T-helper 1 cell (primary cell): ENCODE data around the gene SSH2.
"Not testable (repeated sequence)": the region's sequence is repeated elsewhere in the genome, so short reads cannot be mapped to it uniquely, and the experiment has no call there.

ENCODE experiments used
- DNase-seq, 5 donors: peaks; one replicate each; pipeline ENCODE4 v3.0.0-alpha.2; 2012 to 2020

The SSH2 gene

DNA sequence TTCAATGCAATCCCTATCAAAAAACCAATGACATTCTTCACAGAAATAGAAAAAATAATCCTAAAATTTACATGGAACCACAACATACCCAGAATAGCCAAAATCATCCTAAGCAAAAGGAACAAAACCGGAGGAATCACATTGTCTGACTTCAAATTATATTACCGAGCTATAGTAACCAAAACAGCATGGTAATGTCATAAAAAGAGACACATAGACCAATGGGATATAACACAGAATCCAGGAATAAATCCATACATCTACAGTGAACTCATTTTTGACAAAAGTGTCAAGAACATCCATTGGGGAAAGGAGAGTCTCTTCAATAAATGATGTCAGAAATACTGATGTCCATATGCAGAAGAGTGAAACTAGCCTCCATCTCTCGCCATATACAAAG, 201.5 kb downstream of the SSH2 start:
- no peak for DNase-seq

DNA sequence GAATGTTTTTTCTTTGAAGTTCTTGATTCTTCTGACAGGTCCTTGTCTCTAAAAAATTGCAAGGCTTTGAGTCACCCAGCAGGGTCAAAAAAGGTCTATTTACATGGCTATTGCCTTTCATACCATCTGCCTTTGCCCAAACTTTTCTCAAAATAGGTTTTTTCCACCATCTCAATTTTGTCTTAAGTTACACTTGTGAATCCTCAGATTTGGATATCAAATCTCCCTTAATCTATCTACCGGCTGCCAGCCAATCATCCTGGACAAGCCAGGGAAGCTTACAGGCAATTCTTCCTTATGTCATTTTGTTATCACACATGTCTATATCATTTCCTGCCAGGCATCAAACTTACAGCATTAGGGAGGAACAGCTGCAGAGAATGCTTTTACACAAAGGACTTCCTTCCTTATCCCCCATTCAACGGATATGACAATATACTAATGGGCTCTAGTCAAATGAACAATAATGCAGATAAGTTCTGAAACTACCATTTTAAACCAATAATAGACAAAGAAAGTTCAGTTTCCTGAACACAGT, 203.2 kb downstream of the SSH2 start:
- peak in 1 of 5 donors; percentile 43 for DNase-seq

DNA sequence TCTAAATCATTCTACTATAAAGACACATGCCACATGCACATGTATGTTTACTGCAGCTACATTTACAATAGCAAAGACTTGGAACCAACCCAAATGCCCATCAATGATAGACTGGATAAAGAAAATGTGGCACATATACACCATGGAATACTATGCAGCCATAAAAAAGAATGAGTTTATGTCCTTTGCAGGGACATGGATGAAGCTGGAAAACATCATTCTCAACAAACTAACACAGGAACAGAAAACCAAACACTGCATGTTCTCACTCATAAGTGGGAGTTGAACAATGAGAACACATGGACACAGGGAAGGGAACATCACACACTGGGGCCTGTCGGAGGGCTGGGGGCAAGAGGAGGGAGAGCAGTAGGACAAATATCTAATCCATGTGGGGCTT, 204.6 kb downstream of the SSH2 start:
- DNase-seq, result not testable (repeated sequence)

DNA sequence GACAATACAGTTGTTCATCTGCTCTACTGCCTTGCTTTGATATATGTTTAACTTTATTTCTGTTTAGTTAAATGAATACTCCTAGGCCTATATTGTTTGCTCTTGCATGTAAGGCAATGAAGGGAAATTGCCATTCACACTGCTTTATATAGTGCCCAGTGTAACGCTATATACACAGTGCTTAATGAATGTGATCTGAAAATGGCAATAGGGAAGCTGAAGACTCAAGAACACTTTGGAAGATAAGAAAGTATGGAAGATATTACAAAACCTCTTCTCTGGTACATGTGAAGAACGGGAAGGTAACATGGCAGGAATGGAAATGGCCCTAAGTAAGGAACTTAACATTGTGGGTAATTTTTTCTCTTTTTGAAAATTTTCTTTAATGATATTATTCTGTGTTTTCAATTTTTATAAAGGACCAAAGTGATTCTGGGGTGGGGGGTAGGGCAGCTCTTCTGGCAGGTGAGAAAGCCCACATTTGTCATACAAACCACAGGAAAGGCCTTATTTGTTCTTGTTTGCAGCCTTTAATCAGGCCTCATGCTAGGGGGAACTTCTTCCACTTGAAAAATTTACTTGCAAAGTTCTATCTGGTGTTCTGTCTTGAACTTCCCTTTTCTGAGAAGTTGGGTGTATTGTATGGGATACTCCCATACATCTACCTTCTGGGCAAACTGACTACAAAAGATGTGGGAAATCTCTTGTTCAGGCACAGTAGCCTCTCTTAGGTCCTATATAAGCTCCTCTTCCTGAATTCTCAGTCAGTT, 206.6 kb downstream of the SSH2 start:
- no peak for DNase-seq

DNA sequence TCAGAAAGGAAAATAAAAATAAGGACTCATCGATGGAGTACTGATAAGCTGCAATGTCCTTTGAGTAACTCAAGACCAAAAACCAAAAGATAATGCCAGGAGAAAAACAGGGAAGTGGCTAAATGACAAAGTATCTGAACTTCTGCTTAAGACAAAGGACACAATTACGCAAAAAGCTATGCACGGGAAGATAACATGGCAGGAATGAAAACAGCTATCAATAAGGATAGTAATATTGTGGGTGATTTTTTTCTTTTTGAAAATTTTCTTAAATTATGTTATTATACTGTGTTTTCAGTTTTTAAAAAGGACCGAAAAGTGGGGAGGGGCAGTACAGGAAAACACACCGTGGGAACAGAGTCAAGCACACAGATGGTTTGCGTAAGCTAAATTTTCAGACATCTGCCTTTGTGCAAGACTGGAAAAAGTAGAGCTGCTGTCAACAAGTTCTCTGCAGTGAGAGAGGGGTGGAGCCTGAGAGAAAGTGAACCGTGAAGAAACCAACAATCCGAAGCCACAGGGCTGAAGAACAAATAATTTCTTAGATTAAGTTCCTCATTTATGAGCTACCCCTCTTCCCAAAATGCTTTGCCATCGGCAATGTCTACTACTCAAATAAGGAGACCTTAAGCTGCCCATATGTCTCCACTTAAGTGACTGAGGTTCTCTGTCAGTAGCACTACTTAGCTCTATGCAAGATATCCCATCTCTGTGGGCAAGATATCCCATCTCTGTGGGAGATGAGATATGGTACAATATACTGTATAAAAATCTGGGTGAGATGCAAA, 207.4 kb downstream of the SSH2 start:
- peak in 3 of 5 donors; percentile 30 to 39 (median 35) for DNase-seq

DNA sequence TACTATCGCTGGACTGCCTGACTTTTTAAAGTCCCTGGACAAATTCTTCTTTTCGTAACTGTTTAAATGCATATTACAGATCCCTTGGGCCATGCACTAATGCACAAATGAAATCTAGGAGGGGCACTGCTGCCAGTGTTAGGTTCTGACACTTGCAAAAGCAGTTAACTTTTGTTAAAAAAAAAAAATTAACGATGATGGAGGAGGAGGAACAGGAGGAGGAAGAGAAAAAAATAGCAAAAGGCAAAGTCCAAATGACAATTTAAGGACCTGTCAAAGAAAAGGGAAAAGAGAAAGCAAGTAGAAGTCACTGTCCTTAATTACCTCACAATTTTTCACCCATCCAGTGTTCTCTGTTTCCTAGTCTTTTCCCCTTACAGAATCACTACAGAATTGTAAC, 209.5 kb downstream of the SSH2 start:
- DNase-seq, result no peak

DNA sequence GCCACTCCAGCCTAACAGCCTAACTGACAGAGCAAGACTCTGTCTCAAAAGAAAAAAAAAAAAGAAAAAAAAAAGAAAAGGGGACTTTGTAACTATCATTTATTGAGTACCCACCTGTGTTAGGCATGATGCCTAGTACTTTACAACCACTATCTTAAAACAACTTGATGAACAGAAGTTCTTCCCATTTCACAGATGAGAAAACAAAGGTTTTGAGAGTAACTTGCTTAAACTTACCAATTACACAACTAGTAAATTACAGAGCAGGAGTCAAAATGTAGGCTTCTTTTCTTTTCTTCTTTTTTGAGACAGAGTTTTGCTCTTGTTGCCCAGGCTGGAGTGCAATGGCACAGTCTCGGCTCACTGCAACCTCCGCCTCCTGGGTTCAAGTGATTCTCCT, 210.6 kb downstream of the SSH2 start:
- DNase-seq, result no peak

DNA sequence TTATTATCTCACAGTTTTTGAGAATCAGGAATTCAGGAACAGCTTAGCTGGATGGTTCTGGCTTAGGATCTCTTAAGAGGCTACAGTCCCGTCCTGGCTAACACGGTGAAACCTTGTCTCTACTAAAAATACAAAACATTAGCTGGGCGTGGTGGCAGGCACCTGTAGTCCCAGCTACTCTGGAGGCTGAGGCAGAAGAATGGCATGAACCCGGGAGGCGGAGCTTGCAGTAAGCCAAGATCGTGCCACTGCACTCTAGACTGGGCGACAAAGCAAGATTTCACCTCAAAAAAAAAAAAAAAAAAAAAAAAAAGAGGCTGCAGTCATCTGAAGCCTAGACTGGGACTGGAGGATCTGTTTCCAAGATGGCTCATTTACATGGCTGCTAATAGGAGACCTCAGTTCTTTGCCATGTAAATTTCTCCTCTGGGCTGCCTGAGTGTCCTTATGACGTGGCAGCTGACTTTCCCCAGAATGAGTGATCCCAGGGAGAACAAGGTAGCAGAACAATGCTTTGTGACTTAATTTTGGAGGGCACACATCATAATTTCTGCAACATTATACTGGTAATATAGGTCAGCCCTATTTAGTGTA, 211.5 kb downstream of the SSH2 start:
- DNase-seq, result no peak

DNA sequence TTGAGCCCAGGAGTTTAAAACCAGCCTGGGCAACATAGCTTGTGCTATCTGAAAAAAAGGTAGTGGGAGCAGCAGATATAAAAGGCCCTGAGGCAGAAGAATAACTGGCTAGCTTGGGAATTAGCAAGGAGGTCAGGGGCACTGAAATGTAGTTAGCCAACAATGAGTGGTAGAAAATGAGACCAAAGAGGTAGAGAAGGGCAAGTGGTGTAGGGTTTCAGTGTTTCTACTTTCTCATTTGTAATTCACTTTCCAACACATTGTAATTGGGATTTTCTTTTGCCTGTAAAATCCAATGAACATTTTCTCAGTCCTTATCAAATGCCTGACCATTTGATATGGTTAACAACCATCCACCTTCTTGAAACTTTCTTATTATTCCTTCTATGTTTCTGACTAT, 212.2 kb downstream of the SSH2 start:
- DNase-seq, result no peak

DNA sequence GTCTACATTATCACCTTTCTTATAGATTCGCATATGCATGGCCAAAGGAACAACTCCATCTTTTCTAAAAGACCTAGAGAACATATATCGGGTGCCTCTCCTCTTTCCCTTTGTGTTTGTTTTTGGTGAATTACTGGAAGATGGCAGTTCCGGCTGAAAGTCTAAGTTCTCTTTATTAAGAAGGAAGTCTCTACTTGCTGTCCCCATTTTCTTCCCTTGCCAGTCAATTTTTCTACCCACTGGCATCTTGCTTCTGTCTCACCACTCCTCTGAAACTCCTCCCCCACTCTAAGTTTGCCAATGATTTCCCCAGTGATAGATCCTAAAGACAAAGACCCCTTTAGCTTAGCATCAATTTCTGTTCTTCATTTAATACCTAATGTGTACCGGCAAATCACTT, 213.5 kb downstream of the SSH2 start:
- no peak for DNase-seq

DNA sequence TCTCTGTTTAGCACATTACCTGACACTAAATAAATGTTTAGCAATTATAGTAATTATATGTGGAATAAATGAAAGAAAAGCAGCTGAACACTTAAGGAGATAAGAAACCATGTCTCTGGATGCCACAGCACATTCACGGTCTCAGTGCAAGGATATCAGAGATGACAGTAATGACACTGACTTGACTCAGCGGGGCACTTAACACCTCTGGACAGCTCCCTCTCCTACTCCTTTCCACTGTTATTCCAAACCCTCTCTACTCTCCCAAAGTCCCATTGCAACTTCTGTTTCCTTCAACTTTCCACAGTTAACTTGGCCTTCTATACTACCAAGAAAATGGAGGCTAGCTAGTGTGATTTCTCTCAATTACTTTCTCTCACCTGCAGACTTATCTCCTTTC, 214.3 kb downstream of the SSH2 start:
- DNase-seq, result no peak

DNA sequence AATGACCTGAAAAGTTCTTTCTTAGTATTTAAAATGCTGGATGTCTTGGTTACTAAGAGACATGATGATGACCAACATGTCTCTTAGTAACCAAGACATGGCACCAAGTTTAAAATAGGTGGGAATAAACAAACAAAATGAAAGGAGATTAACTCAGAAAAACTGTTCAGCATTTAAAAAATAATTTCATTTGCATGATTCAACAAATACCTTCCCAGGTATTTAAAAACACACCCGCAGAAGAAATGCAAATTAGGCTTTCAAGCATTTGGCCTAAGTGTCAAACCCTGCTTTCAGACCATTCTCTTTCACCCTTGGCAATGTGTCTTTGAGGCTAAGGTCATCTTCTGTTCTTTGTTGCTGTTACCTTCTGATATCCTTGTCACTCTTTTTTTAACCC, 215.9 kb downstream of the SSH2 start:
- no peak for DNase-seq

DNA sequence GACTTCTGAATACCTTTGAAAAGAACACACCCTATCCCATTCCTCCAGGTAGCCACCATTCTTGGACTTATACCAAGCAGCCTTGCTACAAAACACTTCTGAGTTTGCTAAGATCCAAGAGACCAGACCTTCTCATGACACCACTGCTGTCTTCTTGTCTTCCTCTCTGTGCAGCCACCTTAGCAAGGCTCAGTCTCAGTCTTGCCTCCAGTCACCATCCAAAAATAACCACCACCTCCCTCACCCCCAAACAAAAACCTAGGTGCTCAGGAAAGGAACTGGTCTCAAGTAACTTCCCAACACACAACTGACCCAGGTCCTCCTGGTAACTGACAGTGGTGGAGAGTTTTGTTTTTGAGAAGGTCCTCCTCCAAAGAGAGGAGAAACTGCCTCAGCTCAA, 216.4 kb downstream of the SSH2 start:
- no peak for DNase-seq

DNA sequence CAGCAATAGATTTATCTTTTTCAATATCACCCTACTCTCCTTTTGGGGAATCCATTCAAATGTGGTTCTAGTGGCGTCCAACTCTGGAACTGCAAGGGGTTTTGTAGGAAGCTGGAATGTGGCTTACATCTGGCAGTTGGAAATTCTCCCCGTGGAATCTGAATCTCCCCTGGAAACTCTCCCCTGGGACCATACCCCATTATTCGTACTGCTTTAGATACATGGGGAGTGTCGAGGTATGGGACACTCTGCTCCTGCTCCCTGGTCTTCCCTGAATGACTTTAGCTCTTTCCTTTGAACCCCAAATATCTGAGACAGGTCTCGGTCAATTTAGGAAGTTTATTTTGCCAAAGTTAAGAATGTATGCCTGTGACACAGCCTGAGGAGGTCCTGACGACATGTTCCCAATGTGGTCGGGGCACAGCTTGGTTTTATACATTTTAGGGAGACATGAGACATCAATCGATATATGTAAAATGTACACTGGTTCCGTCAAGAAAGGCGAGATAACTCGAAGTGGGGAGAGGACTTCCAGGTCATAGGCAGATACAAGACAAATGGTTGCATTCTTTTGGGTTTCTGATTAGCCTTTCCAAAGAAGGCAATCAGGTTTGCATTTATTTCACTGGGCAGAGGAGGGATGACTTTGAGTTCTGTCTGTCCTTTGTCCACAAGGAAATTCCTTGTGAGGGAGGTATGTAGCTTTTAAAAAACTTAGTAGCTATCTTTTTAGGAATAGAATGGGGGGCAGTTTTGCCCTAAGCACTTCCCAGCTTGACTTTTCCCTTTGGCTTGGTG, 218.2 kb downstream of the SSH2 start:
- no peak for DNase-seq

DNA sequence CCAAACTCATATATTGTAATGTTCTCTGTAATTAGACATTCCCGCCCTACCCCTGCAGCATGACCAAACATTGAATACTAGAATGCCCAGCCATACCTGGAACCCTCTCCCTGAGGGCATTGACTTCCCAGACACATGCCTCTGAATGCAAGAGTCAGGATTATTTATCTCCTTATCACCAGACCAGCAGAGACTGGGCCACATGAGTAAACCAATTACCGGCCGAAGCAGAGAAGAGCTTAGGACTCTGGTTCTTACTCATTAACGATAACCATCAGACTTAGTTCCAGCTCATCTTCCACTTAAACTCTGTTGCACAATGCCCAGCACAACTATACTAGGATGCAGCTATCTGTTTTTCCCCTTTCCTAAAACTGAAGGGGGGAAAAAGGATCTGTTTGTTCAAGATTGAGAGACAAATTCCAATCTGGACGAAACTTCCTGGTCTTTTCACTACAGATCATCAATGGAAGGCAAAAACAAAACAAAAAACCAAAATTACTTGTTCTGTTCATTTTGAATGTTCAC, 219.1 kb downstream of the SSH2 start:
- no peak for DNase-seq

DNA sequence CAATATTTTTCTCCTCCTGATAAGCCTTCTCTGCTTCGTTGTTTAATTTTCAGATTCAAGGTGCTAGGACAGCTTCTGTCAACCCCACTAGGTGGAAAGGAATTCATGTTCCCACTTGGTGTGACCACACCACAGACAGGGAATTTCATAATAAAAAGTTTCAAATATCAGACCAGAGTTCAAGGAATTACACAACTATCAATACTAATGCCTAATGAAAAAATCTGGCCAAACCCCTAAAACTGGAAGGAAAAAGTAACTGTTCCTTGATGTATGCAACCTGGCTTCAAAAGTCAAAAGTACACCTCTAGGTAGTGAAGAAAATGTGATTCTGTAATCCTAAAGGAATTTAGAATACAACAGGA, 219.5 kb downstream of the SSH2 start:
- DNase-seq, result no peak

DNA sequence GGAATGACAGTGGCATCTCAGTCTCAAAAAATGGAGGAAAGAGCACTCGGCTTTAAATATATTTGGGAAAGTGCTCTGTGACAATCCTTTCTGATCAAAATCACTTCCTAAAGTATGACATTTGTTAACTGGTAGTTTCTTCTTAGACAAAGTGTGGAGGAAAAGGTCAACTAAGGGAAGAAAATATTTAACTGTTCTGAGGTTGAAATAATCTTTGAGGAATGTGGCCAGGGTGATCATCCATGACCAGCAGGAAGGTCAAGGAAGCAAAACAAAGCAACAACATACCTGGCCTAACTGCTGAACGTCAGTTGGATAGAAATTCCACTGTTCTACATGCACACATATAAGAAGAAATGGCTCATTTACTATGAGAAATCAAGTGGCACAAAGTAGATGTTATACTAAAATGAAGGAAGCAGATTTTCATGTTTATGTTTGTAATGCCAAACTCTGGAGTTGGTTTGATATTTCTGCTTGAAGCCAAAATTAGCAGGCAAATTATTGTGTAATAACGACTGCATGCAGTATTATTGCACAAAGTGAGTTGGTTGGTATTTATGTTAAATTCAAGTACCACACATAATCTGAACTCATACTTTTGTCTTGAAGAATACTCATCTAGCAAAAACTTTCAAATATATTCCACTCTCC, 220.0 kb downstream of the SSH2 start:
- no peak for DNase-seq

DNA sequence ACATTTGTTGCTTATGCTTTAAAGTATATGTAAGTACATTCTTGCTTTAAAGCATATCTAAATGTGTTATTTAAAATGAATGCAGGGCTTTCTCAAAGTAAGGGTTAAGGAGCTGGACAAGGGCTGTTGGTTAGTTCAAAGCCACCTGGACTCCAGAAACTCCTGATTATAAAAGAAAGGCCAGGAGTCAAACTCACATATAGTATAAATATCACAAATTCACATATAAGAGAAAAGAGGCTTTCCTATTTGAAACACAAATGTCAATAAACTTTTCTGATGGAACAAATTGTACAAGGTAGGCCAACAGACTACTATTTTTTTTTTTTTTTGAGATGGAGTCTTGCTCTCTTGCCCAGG, 222.8 kb downstream of the SSH2 start:
- DNase-seq, result no peak

DNA sequence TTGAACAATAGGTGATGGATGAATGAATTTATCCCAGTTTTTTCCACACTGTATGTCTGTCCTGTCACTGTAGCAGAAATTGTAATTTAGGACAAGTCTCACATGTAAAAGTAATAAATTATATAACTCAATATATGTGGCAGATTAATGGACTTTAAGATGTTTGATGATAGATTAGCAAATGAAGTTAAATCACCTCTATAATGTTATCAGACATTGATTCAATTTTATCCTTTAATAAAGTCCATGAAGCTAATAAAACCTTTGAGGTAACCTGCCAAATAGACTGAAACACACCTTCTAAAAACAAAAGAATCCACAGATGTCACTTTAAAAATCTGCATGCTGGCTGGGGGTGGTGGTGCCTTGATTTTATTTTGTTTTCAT, 224.0 kb downstream of the SSH2 start:
- DNase-seq, result no peak

DNA sequence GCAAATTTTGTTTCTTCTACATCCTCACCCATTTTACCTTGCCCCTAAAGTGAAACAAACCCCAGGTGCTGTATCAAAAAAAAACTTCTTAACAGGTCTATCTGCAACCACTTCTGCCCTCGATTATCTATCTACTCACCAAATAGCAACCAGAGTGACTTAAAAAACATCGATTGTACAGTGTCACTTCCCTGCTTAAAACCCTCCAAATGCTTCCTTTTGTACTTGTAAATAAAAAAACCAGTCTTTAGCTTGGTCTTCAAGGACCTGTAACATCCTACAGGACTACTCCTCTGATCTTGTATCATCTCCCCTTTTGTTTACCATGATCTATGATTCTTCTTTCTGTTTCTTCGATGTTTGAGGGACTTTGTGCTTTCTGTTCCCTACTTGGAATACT, 224.6 kb downstream of the SSH2 start:
- peak in 1 of 5 donors; percentile 29 for DNase-seq

DNA sequence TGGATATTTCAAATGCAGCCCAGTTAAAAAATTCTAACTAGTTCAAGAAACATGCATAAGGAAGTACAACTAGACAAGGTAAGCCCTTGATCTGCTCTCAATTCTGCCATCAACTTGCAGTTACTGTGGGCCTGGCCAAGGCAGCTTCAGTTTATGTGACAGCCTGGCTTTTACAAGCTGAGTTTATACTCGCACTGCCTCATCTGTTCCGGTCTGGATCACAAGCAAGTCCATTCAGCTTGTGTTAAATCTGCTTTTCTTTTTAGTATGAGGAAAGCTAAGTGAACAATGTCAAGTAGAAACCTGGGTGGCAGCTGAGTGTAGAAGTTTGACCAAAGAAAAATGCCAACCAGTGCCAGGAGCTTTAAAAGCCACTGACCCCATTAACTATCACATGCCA, 230.7 kb downstream of the SSH2 start:
- DNase-seq, result no peak

DNA sequence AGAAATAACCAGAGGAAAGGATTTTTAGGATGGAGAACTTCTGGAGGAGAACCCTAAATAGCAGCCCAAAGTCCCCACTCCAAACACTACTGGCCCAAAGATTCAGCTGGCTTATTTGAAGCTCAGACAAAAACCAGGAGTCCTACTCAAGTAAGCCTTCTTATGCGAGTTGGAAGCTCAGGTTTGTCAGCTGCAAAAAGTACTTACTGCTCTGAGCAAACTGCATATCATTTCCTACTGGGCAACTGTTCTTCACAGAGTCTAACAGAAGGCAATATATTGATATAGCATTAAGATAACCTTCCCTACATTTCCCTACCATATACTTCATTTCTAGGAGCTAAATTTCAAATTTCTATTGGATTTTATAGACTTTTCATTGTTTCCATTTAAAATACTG, 231.2 kb downstream of the SSH2 start:
- no peak for DNase-seq
